NCI-H2171 (cell line): Measurements from ENCODE around the gene COPZ2.
"Not testable (repeated sequence)": the region's sequence is repeated elsewhere in the genome, so short reads cannot be mapped to it uniquely, and the experiment has no call there.

Experiments
- DNase-seq: peaks from one replicate; lab custom pipeline; 2025; lab: John Stamatoyannopoulos, UW

COPZ2 gene

GRCh38 chr17:48006936-48007709, 30.5 kb downstream of the COPZ2 start:
- no peak for DNase-seq

- no peak for DNase-seq
Observed at GRCh38 chr17:48004983-48005382, 32.6 kb downstream of the COPZ2 start.

- DNase-seq = peak; percentile 89
Observed at GRCh38 chr17:48003417-48004151, 34.0 kb downstream of the COPZ2 start.

- peak; percentile 64 for DNase-seq
Observed at GRCh38 chr17:48002916-48003416, 34.6 kb downstream of the COPZ2 start.

- no peak for DNase-seq
Observed at GRCh38 chr17:48002266-48002915, 35.2 kb downstream of the COPZ2 start.

GRCh38 chr17:48001657-48002056, 35.9 kb downstream of the COPZ2 start:
- DNase-seq = not testable (repeated sequence)

GRCh38 chr17:48001197-48001596, 36.4 kb downstream of the COPZ2 start:
- no peak for DNase-seq

GRCh38 chr17:47999582-47999981, 38.0 kb downstream of the COPZ2 start:
- DNase-seq = no peak

- no peak for DNase-seq
Observed at GRCh38 chr17:47998044-47998443, 39.6 kb downstream of the COPZ2 start.

DNA sequence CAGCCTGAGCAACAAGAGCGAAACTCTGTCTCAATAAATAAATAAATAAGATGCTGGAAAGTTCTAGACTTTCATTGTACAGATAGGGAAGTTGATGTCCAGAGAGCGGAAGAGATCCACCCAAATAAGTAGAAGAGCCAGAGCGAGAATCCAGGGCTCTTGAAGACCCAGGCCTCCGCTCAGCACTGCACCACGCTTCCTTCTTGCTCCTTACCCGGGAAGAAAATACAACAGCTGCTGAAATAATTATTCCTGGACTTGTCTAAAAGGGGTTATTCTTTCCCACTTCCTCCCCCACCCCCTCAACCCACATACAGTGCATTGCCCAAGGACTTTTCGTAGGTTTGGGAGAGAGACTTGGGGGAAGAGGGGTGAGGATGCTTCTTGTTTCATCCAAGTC, 40.0 kb downstream of the COPZ2 start:
- no peak for DNase-seq

GRCh38 chr17:47996201-47996600, 41.4 kb downstream of the COPZ2 start:
- DNase-seq = no peak

DNA sequence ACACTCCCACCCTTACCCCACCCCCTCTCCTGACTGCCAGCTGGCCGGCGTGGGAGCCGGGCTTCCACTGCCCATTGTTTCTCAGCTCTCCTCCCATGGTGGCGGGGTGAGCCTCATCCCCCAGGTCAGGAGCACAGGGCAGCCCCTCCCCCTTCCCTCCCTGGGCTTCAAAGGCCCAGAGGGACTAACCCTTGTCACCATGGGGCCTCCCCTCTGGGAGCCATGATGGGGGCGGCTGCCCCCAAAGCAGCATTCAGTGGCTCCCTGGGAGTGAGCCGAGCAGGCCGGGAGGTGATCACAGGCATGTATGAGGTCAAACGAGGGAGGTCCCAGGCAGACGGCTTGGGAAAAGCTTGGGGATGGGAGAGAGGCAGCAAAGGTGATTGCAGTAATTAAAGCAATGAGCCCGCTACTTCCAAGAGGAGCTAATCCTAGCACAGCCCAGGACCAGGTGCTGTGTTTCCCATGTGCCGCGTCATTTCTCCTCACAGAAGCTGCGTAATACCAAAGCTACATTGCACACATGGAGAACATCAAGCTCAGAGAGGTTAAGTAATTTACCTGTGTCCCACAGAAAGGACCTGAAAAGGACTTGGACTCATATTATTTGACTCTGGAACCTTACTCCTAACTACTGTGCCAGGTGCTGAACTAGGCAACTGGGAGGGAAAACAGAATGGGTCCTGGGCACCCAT, 42.2 kb downstream of the COPZ2 start:
- no peak for DNase-seq

- no peak for DNase-seq
Observed at GRCh38 chr17:47994724-47995123, 42.9 kb downstream of the COPZ2 start.

GRCh38 chr17:47993964-47994363, 43.6 kb downstream of the COPZ2 start:
- no peak for DNase-seq

DNA sequence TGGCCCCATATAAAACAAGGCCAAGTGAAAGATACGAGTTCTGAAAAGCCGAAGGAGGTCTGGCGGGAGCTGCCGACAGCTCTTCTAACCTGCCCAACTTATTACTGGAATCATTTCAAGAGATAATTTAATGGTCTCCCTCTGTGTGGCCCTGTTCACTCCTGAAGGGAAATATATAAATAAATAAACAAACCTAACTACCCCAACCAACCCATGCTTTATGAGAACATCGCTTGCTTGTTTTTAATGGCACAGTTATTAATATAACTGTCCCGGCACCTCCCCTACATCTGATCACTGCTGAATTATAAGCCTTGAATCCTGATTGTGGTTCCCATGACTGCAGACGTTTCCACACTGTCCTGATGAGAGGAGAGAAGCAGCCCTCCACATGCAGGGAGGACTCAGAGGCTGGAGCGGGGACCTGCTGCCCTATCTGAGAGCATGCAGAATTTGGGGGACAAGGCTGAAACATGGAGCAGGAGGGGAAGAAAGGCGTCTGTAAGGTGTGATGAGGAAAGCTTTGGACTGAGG, 44.5 kb downstream of the COPZ2 start:
- DNase-seq = no peak

DNA sequence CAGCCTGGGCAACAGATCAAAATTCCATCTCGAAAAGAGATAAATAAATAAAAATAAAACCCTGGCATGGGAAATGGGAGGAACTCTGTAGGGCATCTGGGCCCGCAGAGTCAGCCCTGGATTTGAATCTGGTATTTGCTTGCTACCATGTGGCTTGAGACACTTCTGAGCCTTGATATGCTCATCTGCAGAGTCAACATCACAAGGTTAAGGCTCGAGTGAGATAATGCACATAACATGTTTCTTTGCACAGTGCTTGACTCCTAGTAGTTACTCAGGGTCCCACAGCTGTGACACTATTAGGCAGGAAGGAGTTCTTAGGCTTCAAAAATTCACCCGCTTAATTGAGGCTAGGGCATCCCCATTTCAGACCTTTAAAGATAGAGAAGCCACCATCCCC, 45.4 kb downstream of the COPZ2 start:
- DNase-seq = no peak

DNA sequence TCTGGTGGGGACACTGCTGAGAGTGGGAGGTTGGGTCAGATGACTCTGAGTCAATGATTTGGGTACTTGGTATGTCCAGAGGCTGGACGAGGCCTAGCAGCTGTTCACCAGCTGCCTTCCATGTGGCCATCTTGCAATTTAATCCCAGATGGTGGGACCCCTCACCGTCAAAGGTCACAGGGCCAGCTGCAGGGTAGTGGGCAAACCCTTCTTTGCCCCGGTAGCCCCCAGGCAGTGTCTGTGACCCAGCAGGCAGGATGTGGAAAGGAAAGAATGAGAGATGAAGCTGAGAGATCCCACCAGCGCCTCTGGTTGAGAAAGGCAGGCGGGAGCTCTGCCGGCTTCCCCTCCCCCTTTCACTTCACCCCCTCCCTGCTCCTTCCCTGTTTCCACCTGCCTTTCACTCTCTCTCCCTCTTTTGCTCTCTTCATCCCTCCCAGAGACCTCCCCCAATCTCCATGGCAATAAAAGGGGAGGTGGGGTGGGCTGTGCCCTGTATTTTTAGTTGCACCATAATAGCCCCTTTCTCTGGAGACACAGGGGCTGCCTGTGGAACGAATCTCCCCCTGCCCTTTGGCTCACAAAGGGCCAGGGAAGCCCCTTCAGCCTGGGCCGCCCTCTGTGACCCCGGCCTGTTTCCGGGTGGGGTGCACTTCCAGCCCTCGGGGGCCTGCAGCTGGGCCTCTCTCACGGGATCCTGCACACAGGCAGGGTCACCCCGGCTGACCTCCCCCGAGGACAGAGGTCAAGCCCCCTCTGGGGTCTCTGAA, 46.5 kb downstream of the COPZ2 start:
- DNase-seq = no peak

- DNase-seq = no peak
Observed at GRCh38 chr17:47989700-47990099, 47.9 kb downstream of the COPZ2 start.

DNA sequence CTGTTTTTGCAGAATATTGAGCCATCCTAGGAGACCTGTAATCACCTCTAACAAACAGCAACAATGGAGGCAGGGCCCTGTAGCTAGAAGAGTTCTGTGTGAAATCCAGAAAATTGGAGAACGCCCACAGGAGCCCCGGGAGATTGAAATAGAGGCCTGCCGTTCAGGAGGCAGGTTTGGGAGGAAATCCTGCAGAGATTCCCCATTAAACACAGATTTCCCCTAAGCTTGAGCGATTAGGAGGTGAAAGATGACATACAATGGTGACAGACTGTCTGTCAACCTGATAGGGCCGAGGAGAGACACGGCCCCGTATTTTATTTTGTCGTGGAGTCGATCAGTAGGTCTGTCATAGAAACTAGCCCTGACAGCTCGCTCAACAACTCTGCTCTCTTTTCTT, 48.4 kb downstream of the COPZ2 start:
- DNase-seq = no peak

GRCh38 chr17:47988445-47988844, 49.2 kb downstream of the COPZ2 start:
- DNase-seq = not testable (repeated sequence)

- no peak for DNase-seq
Observed at GRCh38 chr17:47987240-47987835, 50.3 kb downstream of the COPZ2 start.
